Esophagus muscularis mucosa (tissue), 4 donors: ENCODE results near the gene PCNX2. TPM values are rescaled to one million over a fixed set of nuclear protein-coding genes. Genes with fewer than 3 reads are reported as not detected.

ENCODE experiments used
- DNase-seq: peaks from one replicate; pipeline ENCODE4 v3.0.0-alpha.2; 2017; ENCODE audit errors: extremely low spot score
- H3K27ac ChIP-seq, 4 donors: fragments of 200-600 bp; sonication (generic); replicated peaks in 1 of 4; 1 replicate in 3 of 4; 2 replicates in 1 of 4; pipeline ENCODE4 v1.5.1; 2016 to 2019; ENCODE audit warnings: mild to moderate bottlenecking in 1 of 4
- H3K27me3 ChIP-seq, 4 donors: fragments of 200-600 bp; sonication (generic); one replicate each; pipeline versions ENCODE4 v1.5.1 to v1.6.0; 2016 to 2019
- H3K36me3 ChIP-seq, 4 donors: fragments of 200-600 bp; sonication (generic); one replicate each; pipeline ENCODE4 v1.5.1; 2016 to 2019
- H3K4me1 ChIP-seq, 4 donors: fragments of 200-600 bp; sonication (generic); one replicate each; pipeline ENCODE4 v1.5.1; 2016 to 2019
- H3K4me3 ChIP-seq, 4 donors: fragments of 200-600 bp; sonication (generic); 1 replicate in 2 of 4; 2 replicates in 2 of 4; pipeline ENCODE4 v1.5.1; 2016 to 2019; ENCODE audit warnings: mild to moderate bottlenecking in 4 of 4, moderate library complexity in 1 of 4
- H3K9me3 ChIP-seq, 4 donors: fragments of 200-600 bp; sonication (generic); 1 replicate in 3 of 4; 2 replicates in 1 of 4; pipeline ENCODE4 v1.5.1; 2016 to 2019
- CTCF ChIP-seq, 3 experiments: fragments of 200-600 bp in 2 of 3; fragments of 450-650 bp in 1 of 3; sonication (generic) in 2 of 3; IDR thresholded peaks; one replicate each; pipeline ENCODE4 v1.5.1; 2017 to 2019; ENCODE audit warnings: antibody characterized with exemption in 3 of 3, mild to moderate bottlenecking in 2 of 3, moderate library complexity in 1 of 3
- EP300 ChIP-seq: sonication (generic); formaldehyde crosslinking; IDR thresholded peaks from one replicate; pipeline ENCODE4 v1.6.1; 2017; ENCODE audit warnings: antibody characterized with exemption
- POLR2A ChIP-seq: fragments of 450-650 bp; IDR thresholded peaks from one replicate; pipeline ENCODE4 v1.6.1; 2017; ENCODE audit warnings: antibody characterized with exemption, moderate library complexity, mild to moderate bottlenecking, low read depth
- POLR2AphosphoS5 ChIP-seq, 2 donors: sonication (generic); formaldehyde crosslinking; IDR thresholded peaks; one replicate each; pipeline ENCODE4 v1.6.1; 2017; ENCODE audit warnings: antibody characterized with exemption in 2 of 2
- WGBS: methylation state at CpG from one replicate; pipeline ENCODE4 v1.1.5; 2018; 5-methylcytosine and 5-hydroxymethylcytosine counted together
- intact Hi-C: fragments of 100-400 bp; cut with DNase I; formaldehyde crosslinking; loops from one replicate; pipeline ENCODE4 v1.15.1; 2023
- total RNA-seq, 4 donors: library from RNA; depleted of rRNA; stranded (reverse); fragments of >200 nt; gene quantifications; one replicate each; pipeline versions ENCODE4 v1.1.0 to v1.2.1, GENCODE V29; 2016

PCNX2 gene
- total RNA-seq, 4 donors from 2014 or later: 5.7 to 23.3 (median 7.9) TPM

DNA sequence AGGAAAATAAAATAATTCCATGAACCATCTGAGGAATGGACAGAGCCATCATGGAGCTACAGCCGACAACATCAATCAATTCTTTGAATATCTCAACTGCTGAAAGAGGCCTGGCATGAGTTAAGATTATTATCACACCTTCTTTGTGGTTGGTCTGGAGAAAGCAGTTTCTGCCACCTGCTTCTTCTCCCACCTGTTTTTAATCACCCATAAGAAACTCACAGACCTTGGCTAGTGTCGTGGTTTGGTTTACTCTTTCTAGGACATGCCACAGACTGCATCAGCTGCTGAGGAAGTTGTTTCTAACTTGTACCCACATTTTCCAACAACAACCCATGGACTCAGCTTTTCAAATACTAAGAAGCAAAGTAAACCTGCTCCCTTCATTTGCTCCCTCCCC, 279.6 kb downstream of the PCNX2 start:
- DNase-seq: no peak
- intact Hi-C loops: no loop called here
- Histone ChIP-seq H3K36me3 (peaks cover 0 to 8% (median 2%) of the 10 kb centered on the region in 4 donors), H3K4me3 (no peak overlapping the region), H3K27me3 (no peaks in the 10 kb centered on the region), H3K27ac (no peak overlapping the region), H3K4me1 (peaks cover 0 to 10% (median 7%) of the 10 kb centered on the region in 4 donors), H3K9me3 (no peaks in the 10 kb centered on the region)
- 90% methylated on average over 2 of the region's 2 CpGs for WGBS
- TF ChIP-seq EP300 (no peak), CTCF (IDR thresholded peaks at IDR 0.05) (no peak), POLR2AphosphoS5 (IDR thresholded peaks at IDR 0.05) (no peak), POLR2A (no peak)

GRCh38 chr1:233012021-233012420, 283.5 kb downstream of the PCNX2 start:
- no peak overlapping the region for H3K27ac ChIP-seq
- WGBS: 84% methylated on average over 1 of the region's 1 CpG
- H3K36me3 ChIP-seq: peaks cover 0 to 8% (median 2%) of the 10 kb centered on the region in 4 donors
- H3K4me3 ChIP-seq: no peak overlapping the region
- TF ChIP-seq EP300 (no peak), POLR2AphosphoS5 (IDR thresholded peaks at IDR 0.05) (no peak), POLR2A (no peak), CTCF (IDR thresholded peaks at IDR 0.05) (no peak)
- no peak for DNase-seq
- H3K4me1 ChIP-seq: no peaks in the 10 kb centered on the region
- intact Hi-C loops: no loop called here
- H3K27me3 ChIP-seq: no peaks in the 10 kb centered on the region
- H3K9me3 ChIP-seq: no peaks in the 10 kb centered on the region

DNA sequence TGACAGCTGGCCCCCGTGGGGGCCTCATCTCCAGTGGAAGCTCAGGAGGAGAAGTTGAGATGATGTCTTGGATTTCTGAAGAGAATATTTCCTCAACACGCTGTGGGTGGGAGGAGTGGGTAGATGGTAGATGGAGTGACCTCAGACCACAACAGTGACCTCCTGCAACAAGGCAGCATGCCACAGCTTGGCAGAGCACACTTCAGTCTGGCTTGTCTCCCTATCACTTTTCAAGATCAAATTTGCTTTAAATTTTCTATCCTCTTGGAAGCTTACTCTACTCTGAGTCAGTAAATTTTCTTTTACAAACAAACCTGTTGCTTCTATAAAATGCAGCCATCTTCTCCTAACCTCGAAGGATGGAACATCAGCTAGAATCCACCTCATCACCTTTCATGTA, 285.4 kb downstream of the PCNX2 start:
- TF ChIP-seq POLR2AphosphoS5 (IDR thresholded peaks at IDR 0.05): no peak
- no peak for TF ChIP-seq EP300
- no peak for DNase-seq
- H3K4me1 ChIP-seq: no peaks in the 10 kb centered on the region
- no peak overlapping the region for H3K4me3 ChIP-seq
- H3K36me3 ChIP-seq: peaks cover 0 to 8% (median 2%) of the 10 kb centered on the region in 4 donors
- H3K27ac ChIP-seq: no peak overlapping the region
- 80% methylated on average over 3 of the region's 3 CpGs for WGBS
- H3K27me3 ChIP-seq: no peaks in the 10 kb centered on the region
- intact Hi-C loops: no loop called here
- H3K9me3 ChIP-seq: no peaks in the 10 kb centered on the region

GRCh38 chr1:233006541-233006973, 289.0 kb downstream of the PCNX2 start:
- Histone ChIP-seq H3K27ac (no peak overlapping the region), H3K36me3 (no peaks in the 10 kb centered on the region), H3K4me1 (no peaks in the 10 kb centered on the region), H3K9me3 (no peaks in the 10 kb centered on the region), H3K27me3 (no peaks in the 10 kb centered on the region), H3K4me3 (no peak overlapping the region)
- whole genome bisulfite sequencing: 100% methylated on average over 3 of the region's 3 CpGs
- TF ChIP-seq EP300 (no peak), POLR2A (no peak), POLR2AphosphoS5 (IDR thresholded peaks at IDR 0.05) (no peak), CTCF (IDR thresholded peaks at IDR 0.05) (no peak)
- intact Hi-C loops: no loop called here
- no peak for DNase-seq

DNA sequence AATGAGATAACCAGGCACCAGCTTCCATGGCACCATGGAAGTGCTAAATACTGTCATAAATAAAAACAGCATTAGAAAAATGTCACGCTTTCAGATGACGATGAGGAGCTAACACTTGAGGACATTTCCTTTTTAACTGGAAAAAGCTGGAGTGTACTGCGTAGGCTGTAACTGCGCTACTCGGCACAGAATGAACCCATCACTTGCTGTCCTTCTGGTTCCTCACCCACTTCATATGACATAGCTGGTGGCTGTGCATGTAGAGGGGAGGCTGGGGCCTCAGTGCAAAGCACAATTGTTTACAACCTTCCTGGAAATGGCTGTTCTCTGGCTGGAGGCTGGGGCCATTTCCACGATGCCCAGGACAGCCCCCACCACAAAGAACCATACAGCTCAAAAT, 289.4 kb downstream of the PCNX2 start:
- Histone ChIP-seq H3K9me3 (no peaks in the 10 kb centered on the region), H3K36me3 (no peaks in the 10 kb centered on the region), H3K27me3 (no peaks in the 10 kb centered on the region), H3K4me1 (no peaks in the 10 kb centered on the region), H3K27ac (no peak overlapping the region), H3K4me3 (no peak overlapping the region)
- intact Hi-C loops: no loop called here
- DNase-seq: no peak
- TF ChIP-seq CTCF (IDR thresholded peaks at IDR 0.05): no peak
- no peak for TF ChIP-seq POLR2A
- no peak for TF ChIP-seq POLR2AphosphoS5 (IDR thresholded peaks at IDR 0.05)
- 82% methylated on average over 6 of the region's 6 CpGs for WGBS
